A549 (cell line): ENCODE results near the gene AGAP3.

Experiments
- CHD4 ChIP-seq: fragments of 200-600 bp; sonication (generic); IDR thresholded peaks from 2 replicates; pipeline ENCODE4 v1.6.1; 2016; ENCODE audit warnings: antibody characterized with exemption, mild to moderate bottlenecking, borderline replicate concordance
- JUN ChIP-seq, 2 experiments: fragments of >200 bp; sonication (Bioruptor Twin); formaldehyde crosslinking; IDR thresholded peaks; 2 replicates in 1 of 2; 3 replicates in 1 of 2; pipeline ENCODE4 v1.6.1; 2016 to 2017
- SREBF2 ChIP-seq: fragments of 450-650 bp; IDR thresholded peaks from 2 replicates; pipeline ENCODE4 v1.6.1; 2014; ENCODE audit warnings: mild to moderate bottlenecking, moderate library complexity
- TF ChIP-seq, protein P1 (sequence below): fragments of >200 bp; sonication (Bioruptor Twin); formaldehyde crosslinking; IDR thresholded peaks from 3 replicates; pipeline ENCODE4 v1.5.1; 2016

DNA sequence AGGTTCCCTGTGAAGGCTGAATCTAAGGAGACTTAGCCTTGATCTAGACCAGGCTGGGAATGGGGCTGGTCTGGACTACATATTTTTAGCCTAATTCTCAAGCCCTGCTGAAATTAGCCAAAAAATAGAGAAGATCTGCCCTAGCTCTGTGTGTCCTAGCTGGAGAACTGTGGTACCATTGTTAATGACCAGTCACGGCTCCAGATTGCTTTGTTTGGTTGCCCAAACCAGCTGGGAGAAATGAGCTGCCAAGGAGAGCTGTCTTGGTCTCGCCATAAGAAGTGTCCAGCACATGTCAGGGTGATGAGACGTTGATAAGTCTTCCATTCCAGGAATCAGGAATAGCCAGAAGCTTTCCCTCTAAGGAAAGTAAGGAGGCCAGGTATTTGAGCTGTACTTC is 60.5 kb downstream of the AGAP3 start:
- no peak for TF ChIP-seq CHD4
- TF ChIP-seq SREBF2, result no peak
- TF ChIP-seq, protein P1, sequence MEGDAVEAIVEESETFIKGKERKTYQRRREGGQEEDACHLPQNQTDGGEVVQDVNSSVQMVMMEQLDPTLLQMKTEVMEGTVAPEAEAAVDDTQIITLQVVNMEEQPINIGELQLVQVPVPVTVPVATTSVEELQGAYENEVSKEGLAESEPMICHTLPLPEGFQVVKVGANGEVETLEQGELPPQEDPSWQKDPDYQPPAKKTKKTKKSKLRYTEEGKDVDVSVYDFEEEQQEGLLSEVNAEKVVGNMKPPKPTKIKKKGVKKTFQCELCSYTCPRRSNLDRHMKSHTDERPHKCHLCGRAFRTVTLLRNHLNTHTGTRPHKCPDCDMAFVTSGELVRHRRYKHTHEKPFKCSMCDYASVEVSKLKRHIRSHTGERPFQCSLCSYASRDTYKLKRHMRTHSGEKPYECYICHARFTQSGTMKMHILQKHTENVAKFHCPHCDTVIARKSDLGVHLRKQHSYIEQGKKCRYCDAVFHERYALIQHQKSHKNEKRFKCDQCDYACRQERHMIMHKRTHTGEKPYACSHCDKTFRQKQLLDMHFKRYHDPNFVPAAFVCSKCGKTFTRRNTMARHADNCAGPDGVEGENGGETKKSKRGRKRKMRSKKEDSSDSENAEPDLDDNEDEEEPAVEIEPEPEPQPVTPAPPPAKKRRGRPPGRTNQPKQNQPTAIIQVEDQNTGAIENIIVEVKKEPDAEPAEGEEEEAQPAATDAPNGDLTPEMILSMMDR, result no peak
- no peak for TF ChIP-seq JUN (IDR thresholded peaks at IDR 0.05)
